Measurements from ENCODE around the gene KHDC1.
"Not testable (repeated sequence)": the region's sequence is repeated elsewhere in the genome, so short reads cannot be mapped to it uniquely, and the experiment has no call there.

GRCh38 chr6:73268896-73269295 lies 5.9 kb upstream of the KHDC1 start:
- TF ChIP-seq CTCF (IDR thresholded peaks at IDR 0.05 in 2 of 3, conservative IDR thresholded peaks at IDR 0.05 in 1 of 3; ENCODE audit: borderline replicate concordance in 1 of 3, insufficient read depth in 1 of 3, low read depth in 2 of 3, low read length in 2 of 3); POLR2A (IDR thresholded peaks at IDR 0.05; ENCODE audit: borderline replicate concordance, extremely low read depth, insufficient read depth, insufficient read length); ATF3 (IDR thresholded peaks at IDR 0.05); EZH2phosphoT487 (IDR thresholded peaks at IDR 0.05; ENCODE audit: borderline replicate concordance); RAD21 (IDR thresholded peaks at IDR 0.05; ENCODE audit: low read depth); EGR1 (IDR thresholded peaks at IDR 0.05; ENCODE audit: low read depth); CEBPB (IDR thresholded peaks at IDR 0.05; ENCODE audit: low read depth); SRF (IDR thresholded peaks at IDR 0.05; ENCODE audit: low read depth): not testable (repeated sequence)
